Osteoblast (primary cell): ENCODE results near the gene NCKAP5. TPM values are rescaled to one million over a fixed set of nuclear protein-coding genes. Genes with fewer than 3 reads are reported as not detected.
A peak's percentile ranks its signal among the peaks of the same experiment; 100 is the strongest.

Experiments
- DNase-seq: peaks from one replicate; pipeline ENCODE4 v3.0.0; 2011; ENCODE audit warnings: low spot score, mixed read lengths; ENCODE audit not compliant: insufficient read length; ENCODE audit errors: missing footprints
- H2AFZ ChIP-seq: 2 replicates; pipeline ENCODE4 v1.6.0; 2011; ENCODE audit warnings: mild to moderate bottlenecking, low read length
- H3K27ac ChIP-seq: 2 replicates; pipeline ENCODE4 v1.5.1; 2011; ENCODE audit warnings: mild to moderate bottlenecking, low read depth, low read length, moderate library complexity
- H3K27me3 ChIP-seq: 2 replicates; pipeline ENCODE4 v1.6.0; 2012; ENCODE audit warnings: mild to moderate bottlenecking, control low read depth, inconsistent platforms, low read length, moderate library complexity; ENCODE audit not compliant: insufficient read depth
- H3K36me3 ChIP-seq: 2 replicates; pipeline ENCODE4 v1.5.1; 2011; ENCODE audit warnings: mild to moderate bottlenecking, low read length, control low read depth, moderate library complexity; ENCODE audit not compliant: insufficient read depth
- H3K4me1 ChIP-seq: 2 replicates; pipeline ENCODE4 v1.5.1; 2011; ENCODE audit warnings: mild to moderate bottlenecking, low read length, control low read depth, moderate library complexity; ENCODE audit not compliant: insufficient read depth
- H3K4me2 ChIP-seq: 2 replicates; pipeline ENCODE4 v1.6.0; 2011; ENCODE audit warnings: mild to moderate bottlenecking, low read length; ENCODE audit not compliant: insufficient read depth
- H3K4me3 ChIP-seq: fragments of 200-600 bp; sonication (generic); 3 replicates; pipeline ENCODE4 v1.5.1; 2012; ENCODE audit warnings: mild to moderate bottlenecking, low read length, inconsistent platforms; ENCODE audit not compliant: insufficient read depth
- H3K79me2 ChIP-seq: 2 replicates; pipeline ENCODE4 v1.6.0; 2012; ENCODE audit warnings: mild to moderate bottlenecking, low read length, control low read depth, inconsistent platforms; ENCODE audit not compliant: insufficient read depth
- H3K9me3 ChIP-seq: 2 replicates; pipeline ENCODE4 v1.5.1; 2011; ENCODE audit warnings: low read depth, low read length, control low read depth
- H4K20me1 ChIP-seq: 2 replicates; pipeline ENCODE4 v1.6.0; 2012; ENCODE audit warnings: mild to moderate bottlenecking, low read length, control low read depth; ENCODE audit not compliant: insufficient read depth
- total RNA-seq: library from RNA; depleted of rRNA; stranded (reverse); fragments of >200 nt; gene quantifications from 2 replicates; pipeline ENCODE4 v1.2.3, GENCODE V29; 2012
- TF ChIP-seq, protein P1 (sequence below): IDR thresholded peaks from 2 replicates; pipeline ENCODE4 v1.5.1; 2011; ENCODE audit warnings: mild to moderate bottlenecking, low read depth, low read length, moderate library complexity; ENCODE audit errors: extremely low read depth

NCKAP5 gene
- total RNA-seq, 1 donor: 1.8 TPM

DNA sequence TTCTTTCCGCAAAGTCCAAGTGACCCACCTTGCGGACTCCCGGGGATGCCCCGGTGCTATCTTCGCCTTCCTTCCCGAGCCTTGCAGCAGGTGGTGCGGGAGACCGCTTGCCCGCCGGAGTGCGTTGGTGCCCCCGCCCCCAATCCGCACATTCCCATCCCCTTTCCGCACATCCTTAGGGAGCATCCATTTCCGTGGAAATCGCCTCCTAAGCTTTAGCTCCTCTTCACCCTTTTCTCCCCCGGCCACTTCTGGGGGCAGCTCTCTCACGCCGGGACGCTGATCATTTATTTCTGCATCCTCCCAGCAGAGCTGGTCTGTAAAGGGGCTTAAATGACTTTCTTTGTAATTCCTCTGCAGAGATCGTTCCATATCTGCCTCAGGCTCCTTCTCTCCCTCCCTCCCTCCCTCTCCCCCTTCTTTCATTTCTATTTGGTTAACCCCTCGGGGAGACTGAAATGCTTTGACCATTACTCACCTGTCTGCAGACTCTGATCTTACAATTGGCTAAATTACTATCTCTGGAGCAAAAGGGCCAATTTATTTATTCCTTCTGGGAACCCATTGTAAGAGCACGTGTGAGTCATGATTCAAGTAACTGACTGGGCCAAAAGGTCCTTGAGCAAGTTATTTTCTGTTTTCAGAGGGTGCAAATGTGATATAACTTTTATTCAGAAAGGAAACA, 897.0 kb downstream of the NCKAP5 start:
- Histone ChIP-seq H3K4me3 (peak overlapping the region; percentile 71), H2AFZ (peak overlapping the region; percentile 54), H3K9me3 (no peaks in the 10 kb centered on the region), H3K79me2 (no peaks in the 10 kb centered on the region), H3K4me2 (peak overlapping the region; percentile 90), H3K4me1 (peaks cover 15% of the 10 kb centered on the region), H4K20me1 (no peaks in the 10 kb centered on the region), H3K27me3 (peaks cover 7% of the 10 kb centered on the region), H3K27ac (no peak overlapping the region), H3K36me3 (no peaks in the 10 kb centered on the region)
- TF ChIP-seq, protein P1, sequence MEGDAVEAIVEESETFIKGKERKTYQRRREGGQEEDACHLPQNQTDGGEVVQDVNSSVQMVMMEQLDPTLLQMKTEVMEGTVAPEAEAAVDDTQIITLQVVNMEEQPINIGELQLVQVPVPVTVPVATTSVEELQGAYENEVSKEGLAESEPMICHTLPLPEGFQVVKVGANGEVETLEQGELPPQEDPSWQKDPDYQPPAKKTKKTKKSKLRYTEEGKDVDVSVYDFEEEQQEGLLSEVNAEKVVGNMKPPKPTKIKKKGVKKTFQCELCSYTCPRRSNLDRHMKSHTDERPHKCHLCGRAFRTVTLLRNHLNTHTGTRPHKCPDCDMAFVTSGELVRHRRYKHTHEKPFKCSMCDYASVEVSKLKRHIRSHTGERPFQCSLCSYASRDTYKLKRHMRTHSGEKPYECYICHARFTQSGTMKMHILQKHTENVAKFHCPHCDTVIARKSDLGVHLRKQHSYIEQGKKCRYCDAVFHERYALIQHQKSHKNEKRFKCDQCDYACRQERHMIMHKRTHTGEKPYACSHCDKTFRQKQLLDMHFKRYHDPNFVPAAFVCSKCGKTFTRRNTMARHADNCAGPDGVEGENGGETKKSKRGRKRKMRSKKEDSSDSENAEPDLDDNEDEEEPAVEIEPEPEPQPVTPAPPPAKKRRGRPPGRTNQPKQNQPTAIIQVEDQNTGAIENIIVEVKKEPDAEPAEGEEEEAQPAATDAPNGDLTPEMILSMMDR: no peak
- peak; percentile 82 for DNase-seq

DNA sequence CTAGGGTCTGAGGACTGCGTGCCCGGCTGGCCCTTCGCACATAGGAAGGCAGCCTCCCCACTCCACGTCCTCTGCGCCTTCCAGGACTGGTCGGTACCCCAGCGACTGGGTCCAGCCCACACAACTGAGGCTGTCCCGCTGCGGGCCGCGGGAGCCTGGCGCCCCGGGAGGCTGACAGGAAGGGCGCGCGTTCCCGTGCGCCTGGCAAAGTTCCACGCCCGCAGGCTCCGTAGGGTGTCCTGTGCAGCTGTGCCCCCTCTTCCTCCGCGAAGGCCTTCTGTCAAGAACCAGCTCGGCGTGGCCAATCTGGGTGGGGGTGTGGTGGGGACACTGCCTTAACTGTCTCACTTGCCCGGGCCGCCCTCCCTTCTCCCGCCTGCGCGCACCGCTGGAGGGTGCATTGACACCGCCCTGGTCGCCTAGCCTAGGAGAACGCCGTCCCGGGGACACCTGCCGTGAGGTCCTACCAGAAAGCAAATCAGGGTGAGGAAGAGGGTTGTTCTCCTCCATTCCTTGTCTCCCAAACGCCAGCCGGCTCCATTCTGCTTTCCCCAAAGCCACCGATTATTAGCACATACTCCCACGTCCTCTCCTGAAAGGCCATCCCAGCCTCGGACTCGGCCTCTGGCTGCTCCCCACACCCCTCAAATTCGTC, 897.6 kb downstream of the NCKAP5 start:
- Histone ChIP-seq H2AFZ (peak overlapping the region; percentile 54), H3K27ac (no peak overlapping the region), H3K36me3 (no peaks in the 10 kb centered on the region)

DNA sequence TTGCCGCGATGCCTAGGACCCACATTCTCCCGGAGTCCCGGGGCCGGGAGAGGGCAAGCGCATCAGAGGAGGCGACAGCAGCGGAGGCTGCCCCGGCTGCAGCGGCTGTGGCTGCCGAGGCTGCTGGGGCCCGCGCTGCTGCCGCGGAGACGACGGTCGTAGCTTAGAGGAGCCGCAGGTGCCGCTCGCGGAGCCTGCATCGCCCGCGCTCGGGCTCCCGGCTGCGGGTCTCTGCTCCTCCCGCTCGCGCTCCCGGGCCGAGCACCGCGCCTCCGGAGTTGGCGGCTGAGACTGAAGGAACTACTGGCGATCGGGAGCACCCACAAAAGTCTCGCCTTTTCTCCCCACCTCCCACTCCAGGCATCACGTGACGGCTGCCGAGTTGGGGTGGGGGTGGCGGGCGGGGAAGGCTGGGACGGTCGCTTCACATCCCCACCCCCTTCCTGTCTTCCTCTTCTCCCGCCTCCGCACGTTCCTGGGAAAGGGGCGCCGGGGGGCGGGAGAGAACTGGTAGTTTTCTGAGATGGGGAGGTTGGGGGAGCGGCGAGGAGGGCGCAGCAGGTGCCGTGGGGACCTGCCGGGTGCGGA, 898.3 kb downstream of the NCKAP5 start, which contains the start of gene LYPD1:
LYPD1 (minus strand) TSS at position 298 of the 588 bp plus-strand sequence; CDS start at position 25, 273 bp downstream.
- Histone ChIP-seq H3K79me2 (no peaks in the 10 kb centered on the region), H3K27ac (no peak within 1 kb of the TSS), H3K4me3 (peak within 1 kb of the TSS; percentile 71), H3K27me3 (peaks cover 7% of the 10 kb centered on the region), H3K4me2 (peak within 1 kb of the TSS; percentile 90), H3K36me3 (no peaks in the 10 kb centered on the region), H3K4me1 (peaks cover 15% of the 10 kb centered on the region), H3K9me3 (no peaks in the 10 kb centered on the region), H4K20me1 (no peaks in the 10 kb centered on the region), H2AFZ (peak within 1 kb of the TSS; percentile 66)
- peak; percentile 71 for DNase-seq
- TF ChIP-seq, protein P1: no peak

More for the DNA sequence above, 897.6 kb downstream of the NCKAP5 start:
- peak overlapping the region; percentile 71 for H3K4me3 ChIP-seq
- H4K20me1 ChIP-seq: no peaks in the 10 kb centered on the region
- DNase-seq: peak; percentile 80
- TF ChIP-seq, protein P1: no peak
- peaks cover 7% of the 10 kb centered on the region for H3K27me3 ChIP-seq
- H3K79me2 ChIP-seq: no peaks in the 10 kb centered on the region
- peak overlapping the region; percentile 90 for H3K4me2 ChIP-seq
- peaks cover 15% of the 10 kb centered on the region for H3K4me1 ChIP-seq
- no peaks in the 10 kb centered on the region for H3K9me3 ChIP-seq
